Lower leg skin (tissue), 3 donors: Measurements from ENCODE around the gene CLDN7.

ENCODE experiments used
- CTCF ChIP-seq, 3 donors: fragments of 450-650 bp; IDR thresholded peaks; one replicate each; pipeline ENCODE4 v1.5.1; 2016; ENCODE audit warnings: antibody characterized with exemption in 3 of 3, mild to moderate bottlenecking in 3 of 3, moderate library complexity in 2 of 3
- POLR2A ChIP-seq, 2 donors: fragments of 450-650 bp; IDR thresholded peaks; one replicate each; pipeline ENCODE4 v1.6.1; 2016 to 2017; ENCODE audit warnings: antibody characterized with exemption in 2 of 2, mild to moderate bottlenecking in 1 of 2, moderate library complexity in 1 of 2

- TF ChIP-seq POLR2A (IDR thresholded peaks at IDR 0.05) (no peak), CTCF (IDR thresholded peaks at IDR 0.05) (no peak)
Observed at GRCh38 chr17:7223375-7223774, 38.9 kb downstream of the CLDN7 start.
